NCI-H2227 (cell line): ENCODE data around the gene CENPF.
"Not testable (repeated sequence)": the region's sequence is repeated elsewhere in the genome, so short reads cannot be mapped to it uniquely, and the experiment has no call there.

Source experiments
- DNase-seq: peaks from one replicate; lab custom pipeline; 2025; ENCODE audit not compliant: unreplicated experiment; lab: John Stamatoyannopoulos, UW

The CENPF gene, protein sequence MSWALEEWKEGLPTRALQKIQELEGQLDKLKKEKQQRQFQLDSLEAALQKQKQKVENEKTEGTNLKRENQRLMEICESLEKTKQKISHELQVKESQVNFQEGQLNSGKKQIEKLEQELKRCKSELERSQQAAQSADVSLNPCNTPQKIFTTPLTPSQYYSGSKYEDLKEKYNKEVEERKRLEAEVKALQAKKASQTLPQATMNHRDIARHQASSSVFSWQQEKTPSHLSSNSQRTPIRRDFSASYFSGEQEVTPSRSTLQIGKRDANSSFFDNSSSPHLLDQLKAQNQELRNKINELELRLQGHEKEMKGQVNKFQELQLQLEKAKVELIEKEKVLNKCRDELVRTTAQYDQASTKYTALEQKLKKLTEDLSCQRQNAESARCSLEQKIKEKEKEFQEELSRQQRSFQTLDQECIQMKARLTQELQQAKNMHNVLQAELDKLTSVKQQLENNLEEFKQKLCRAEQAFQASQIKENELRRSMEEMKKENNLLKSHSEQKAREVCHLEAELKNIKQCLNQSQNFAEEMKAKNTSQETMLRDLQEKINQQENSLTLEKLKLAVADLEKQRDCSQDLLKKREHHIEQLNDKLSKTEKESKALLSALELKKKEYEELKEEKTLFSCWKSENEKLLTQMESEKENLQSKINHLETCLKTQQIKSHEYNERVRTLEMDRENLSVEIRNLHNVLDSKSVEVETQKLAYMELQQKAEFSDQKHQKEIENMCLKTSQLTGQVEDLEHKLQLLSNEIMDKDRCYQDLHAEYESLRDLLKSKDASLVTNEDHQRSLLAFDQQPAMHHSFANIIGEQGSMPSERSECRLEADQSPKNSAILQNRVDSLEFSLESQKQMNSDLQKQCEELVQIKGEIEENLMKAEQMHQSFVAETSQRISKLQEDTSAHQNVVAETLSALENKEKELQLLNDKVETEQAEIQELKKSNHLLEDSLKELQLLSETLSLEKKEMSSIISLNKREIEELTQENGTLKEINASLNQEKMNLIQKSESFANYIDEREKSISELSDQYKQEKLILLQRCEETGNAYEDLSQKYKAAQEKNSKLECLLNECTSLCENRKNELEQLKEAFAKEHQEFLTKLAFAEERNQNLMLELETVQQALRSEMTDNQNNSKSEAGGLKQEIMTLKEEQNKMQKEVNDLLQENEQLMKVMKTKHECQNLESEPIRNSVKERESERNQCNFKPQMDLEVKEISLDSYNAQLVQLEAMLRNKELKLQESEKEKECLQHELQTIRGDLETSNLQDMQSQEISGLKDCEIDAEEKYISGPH (N-terminal part only)

DNA sequence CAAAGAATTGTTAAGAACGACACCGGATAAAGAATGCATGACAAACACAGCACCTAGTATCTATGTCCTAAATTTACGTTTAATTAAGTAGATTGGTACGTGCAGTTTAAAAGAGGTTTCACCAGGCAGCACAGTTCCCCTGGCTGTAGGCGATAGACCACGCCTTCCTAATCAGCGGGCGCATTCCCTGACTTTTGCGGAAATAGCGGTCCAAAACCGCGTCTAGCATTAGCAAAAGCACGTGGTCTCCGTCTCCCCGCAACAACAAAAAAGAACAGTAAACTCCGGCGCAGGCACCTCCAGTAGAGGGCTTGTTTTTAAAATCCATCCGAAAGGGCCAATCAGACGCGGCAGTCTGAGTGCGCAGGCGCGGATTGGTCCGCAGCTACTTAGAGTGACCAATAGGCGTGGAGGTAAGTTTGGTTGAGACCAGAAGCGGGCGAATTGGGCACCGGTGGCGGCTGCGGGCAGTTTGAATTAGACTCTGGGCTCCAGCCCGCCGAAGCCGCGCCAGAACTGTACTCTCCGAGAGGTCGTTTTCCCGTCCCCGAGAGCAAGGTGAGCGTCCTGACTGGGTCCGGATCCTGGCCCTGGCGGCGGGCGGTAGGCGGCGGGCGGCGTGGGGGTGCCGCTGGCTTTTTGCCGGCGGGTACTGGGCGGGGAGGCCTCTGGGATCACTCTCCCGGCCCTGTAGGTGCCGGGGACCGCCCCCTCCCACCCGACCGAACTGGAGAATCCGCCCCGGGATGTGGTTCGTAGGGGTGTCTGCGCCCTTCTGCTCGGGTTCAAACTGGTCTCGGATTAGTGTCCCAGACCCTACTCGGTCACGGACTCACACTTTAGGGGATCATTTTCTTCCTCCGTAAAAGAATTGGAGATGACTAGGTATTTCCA, at the start of gene CENPF:
Gene CENPF, plus strand, starts transcription at position 432 of the 894 bp plus-strand sequence. CDS start 10,560 bp downstream, outside the sequence.
- peak; percentile 99 for DNase-seq

DNA sequence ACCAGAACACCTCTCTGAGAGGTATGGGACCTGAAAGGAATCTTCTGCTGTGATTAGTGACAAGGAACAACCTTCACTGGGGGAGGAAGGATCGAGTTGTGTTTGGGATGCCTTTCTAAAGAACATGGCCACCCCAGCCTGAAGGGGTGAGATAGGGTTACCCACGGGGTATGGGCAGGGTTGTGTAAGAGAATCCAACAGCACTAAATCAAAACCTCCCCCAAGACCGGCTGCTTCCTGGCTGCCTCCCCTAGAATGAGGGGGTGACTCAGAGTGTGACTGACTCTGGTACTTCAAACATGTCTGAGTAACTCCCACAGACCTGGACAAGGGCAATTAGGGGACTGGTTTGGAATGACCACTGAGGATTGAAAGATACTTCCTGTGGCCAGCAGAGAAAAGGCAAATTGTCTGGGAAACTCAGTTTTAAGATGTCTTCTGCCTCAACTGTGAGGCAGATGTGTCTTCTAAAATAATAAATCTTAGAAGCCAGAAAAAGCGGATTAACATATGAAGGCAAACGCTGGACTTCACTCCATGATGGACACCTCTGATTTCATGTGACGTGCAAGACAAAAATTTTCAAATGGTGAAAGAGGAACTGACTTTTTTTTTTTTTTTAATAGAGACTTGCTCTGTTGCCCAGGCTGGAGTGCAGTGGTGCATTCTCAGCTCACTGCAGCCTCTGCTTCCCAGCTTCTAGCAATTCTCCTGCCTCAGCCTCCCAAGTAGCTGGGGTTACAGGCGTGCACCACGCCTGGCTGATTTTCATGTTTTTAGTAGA, 44.9 kb upstream of the CENPF start:
- no peak for DNase-seq

DNA sequence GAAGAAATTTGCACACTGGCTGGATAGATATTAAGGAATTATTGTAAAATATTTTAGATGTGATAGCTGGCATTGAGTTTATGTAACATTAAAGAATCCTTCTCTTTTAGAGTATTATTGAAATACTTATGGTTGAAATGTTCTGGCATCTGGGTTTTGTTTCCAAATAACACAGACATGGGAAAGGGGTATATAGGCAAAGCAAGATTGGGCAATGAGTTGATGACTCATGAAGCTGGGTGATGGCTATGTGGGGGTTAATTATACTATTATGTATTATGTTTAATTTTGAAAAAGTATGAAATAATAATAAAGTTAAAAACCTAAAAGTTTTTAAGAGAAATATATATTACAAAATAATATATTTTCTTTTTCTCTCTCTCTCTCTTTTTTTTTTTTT, 39.1 kb upstream of the CENPF start:
- DNase-seq, result no peak

DNA sequence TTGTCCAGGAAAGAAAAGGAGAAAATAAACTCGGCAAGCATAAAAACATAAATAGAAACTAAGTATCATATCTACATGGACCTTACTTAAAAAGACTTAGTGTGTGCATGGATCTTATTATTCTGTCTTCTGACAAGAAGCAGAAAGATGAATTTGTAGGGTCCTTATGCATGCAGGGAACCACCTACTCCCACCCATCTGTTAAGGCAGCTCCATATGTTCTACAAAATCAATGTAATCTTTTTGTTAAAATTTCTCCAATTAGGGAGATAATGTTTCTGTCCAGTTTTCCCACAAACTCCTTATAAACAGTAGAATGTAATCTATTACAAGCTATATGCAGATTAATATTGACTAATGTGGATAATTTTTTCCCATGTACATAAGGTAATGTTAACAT, 37.7 kb upstream of the CENPF start:
- no peak for DNase-seq

DNA sequence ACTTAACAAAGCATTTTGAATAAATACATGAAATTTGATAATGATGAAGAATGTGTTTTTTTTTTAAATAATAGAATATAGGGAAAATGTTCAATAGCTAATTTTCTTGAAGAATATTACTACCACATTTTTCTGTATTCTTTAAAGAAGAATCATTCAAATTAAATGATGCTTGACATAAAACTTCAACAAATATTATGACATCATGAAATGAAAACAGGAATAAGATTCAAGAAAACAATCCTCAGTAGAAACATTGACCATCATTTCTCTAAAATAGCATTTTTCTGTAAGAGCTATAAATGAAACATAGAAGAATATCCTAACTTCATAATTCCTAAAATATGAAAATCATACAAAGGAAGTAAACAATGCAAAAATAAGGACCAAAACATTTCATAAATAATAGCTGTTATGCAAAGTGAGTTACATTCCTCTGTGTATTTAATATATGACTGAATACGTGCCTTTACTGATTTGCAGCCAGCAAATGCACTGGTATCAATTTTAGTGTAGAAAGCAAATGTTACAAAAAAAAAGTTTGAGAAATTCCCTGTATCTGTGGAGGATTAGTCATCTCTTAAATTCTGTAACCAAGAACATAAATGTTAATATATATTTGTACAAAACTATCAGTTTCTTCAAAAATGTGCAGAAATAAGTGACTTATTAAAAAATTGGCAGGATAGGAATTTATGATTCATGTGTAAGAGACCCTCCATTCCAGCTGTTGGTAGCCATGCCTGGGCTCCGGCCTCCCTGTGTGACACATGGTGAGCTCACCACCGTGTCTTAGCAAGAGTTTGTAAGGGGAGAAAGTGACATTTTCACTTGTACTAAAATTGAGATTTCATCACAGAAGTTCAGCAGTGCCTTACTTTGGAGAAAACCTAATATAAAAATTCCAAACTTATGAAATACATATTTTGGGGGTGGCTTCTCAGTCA, 36.6 kb upstream of the CENPF start:
- no peak for DNase-seq

DNA sequence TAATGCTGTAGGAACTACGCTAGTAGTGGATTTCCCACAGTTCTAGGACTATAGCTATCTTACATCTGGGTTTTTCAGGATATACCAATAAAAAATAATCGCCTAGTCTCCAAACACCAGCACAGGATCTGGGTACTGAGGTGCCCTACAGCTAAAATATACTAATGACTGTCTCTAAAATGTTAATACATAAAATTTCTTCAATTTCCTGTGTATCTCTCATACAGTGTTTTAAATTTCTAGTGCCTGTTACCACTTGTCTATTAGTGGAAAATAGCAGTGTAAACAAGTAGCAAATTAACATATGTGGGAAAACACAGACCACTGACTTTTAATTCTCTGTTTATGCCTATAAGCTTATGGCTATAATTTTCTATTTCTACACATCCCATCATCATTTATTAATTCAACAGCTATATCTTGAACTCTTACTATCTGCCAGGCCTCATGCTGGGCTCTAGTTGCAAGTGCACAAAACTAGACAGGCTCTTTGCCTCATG, 35.5 kb upstream of the CENPF start:
- no peak for DNase-seq

DNA sequence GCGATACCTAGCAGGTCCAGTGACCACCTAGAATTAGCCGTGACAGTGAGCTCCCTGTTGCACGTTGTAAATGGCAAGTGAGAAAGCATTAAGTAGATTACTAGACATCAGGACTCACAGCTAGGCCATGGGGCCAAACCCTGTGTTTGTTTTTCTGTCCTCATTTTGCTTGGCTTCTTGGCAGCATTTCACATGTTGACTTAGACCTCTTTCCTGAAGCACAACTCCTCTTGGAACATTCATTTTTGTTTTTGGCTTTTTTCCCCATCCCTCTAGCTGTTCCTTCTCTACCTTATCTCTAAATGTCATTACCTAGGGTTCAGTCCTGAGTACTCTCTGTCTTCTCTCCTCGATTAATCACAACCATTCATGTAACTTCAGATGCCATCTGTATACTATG, 34.7 kb upstream of the CENPF start:
- no peak for DNase-seq

DNA sequence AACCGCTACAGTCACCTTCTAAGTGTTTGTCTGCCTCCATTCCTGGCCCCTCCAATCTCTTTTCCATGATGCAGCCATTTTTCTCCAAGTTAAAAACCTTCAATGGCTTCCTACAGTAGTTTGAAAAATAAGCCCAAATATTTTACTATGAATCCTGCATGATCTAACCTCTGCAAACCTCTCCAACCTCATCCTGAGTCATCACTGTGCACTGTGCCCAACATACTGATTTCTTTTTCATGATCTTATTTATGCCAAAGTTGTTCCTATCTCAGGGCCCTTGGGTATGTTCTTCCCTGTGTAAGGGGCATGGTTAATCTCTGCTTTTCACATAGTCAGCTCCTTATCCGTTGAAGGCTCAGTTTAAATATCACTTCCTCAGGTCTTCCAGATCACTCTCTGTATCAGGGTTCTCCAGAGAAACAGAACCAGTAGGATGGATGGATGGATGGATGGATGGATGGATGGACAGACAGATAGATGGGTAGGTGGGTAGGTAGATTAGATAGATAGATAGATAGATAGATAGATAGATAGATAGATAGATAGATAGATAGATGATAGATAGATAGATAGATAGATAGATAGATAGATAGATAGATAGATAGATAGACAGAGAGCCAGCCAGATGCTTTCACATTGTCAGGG, 33.5 kb upstream of the CENPF start:
- DNase-seq, result no peak

DNA sequence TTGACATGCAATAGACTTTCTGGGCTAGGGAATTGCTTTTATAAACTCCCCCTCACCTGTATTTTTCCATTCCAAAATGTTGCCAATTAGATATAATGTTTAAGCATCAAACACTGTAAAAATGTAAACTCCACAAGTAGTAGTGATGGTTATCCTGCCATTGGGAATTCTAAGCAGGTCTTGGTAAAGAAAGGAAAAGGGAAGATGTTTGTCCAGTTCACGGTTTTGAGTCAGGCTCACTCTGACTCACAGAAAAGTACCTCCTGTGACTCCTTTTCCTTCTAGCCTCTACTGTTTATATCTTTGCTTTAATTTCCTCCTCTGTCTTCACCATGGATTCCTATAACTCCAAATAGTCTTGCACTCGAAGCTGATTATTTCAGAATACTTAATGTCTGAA, 32.6 kb upstream of the CENPF start:
- DNase-seq, result no peak

DNA sequence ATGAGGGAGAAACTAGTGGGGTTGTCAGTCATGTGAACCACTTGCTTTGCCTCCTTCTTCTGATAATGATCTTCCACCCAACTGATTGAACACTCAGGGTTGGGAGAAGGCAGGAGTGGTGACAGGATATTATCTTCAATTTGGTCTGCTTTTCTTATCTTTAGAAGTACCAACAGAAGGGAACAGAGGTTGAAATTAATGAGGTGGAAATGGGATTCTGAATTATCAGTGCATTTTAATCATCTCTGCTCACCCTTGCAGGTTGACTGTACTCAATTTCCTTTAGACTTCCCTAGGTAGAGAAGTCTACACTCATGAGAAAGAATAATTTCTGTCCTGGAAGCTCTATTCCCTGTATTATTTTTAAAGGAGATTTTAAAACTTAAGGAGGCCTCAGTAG, 31.7 kb upstream of the CENPF start:
- DNase-seq, result no peak

DNA sequence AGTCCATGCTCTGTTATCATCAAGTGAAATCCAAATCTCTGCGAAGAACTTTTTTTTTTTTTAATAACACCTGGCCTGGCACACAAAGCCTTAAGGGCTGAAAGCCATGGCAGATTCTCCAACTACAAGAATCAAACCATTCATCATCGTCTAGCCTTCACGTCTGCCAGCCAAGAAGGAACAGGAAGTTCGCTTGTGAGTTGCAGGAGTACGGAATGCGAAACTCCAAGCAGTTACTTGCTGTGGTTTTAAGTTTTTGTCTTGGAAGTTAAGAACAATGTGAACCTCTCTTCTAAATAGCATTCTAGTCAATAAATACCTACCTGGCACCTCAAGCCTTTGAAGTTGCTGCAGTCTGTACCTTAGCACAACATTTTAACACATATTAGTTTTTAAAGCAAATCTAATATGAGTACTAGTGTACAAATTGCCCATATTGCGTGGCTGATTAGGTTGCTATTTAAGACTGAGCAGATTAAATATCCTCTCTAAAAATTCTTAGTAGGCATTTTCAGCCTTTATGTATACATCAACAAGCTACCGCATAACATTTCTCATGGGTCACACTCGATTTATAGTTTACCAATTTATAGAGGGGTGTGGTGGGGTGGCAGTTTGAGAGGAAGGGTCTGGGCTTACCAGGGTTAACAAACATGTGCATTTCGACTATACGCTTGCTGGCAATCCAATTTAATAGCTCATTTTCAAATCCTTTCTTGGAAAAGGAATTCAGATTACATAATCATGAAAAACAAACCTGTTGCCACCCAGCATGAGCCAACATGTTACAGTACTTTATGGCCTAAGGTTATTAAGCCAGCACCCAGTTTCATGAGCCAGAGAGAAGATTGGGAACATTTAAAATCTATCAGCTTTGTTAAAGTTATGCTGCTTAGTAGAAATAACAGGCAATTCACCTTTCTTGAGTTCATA, 29.3 kb upstream of the CENPF start:
- DNase-seq, result no peak

DNA sequence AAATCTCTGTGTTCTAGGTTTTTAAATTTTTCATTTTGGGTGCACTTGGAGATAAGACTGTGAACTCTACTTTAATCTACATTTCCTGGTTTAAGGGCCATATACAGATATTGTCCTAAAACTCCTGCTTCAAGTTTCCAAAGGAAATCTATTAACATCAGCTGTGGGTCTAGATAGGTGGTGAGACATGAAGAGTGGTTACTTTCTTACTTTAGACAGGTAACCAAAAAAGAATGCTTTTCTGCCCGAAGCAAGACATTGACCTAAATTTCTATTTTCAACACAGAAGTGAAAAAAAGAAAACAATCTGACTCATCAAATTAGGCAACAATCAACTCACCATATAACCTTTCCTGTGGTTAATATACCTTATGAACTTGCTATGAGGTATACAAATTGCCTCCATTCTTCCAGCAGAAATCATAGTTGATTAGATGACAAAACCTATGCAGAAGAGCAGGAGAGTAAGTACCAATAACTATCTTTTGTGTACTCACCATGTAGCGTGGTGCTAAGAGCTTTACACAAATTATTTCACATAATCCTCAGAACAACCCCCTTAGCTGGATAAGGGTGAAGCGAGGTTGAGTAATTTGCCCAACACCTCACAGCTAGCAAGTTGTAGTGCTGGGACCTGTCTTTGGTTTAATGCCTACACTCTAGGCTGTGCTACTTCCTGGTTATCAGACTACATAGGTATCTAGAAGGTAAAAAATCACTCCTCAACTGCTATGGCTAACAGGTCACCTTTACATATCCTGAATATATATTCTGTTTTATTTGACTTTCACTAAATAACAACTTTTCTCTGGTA, 28.2 kb upstream of the CENPF start:
- no peak for DNase-seq

DNA sequence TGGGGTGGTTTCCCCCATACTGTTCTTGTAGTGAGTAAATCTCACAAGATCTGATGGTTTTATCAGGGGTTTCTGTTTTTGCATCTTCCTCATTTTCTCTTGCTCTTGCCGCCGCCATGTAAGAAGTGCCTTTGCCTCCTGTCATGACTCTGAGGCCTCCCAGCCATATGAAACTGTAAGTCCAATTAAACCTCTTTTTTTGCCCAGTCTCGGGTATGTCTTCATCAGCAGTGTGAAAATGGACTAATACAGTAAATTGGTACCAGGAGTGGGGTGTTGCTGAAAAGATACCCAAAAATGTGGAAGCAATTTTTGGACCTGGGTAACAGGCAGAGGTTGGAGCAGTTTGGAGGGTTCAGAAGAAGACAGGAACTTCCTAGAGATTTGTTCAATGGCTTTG, 26.9 kb upstream of the CENPF start:
- not testable (repeated sequence) for DNase-seq

DNA sequence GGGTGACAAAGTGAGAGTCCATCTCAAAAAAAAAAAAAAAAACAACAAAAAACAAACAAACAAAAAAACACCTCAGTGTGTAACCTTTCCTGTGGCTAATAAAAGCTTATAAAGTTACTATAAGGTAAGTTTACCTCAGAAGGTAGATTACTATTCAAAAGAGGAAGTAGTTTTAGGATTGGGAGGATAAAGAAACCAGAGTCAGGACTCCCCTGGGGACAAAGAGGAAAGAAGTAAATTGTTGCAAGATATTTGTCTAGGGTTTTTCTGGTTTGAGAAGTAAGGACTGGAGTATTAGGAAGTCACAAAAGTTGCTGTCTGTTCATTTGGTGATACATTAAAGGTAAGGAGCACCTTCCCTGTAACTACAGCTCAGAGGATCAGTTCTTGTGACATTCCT, 23.8 kb upstream of the CENPF start:
- no peak for DNase-seq

DNA sequence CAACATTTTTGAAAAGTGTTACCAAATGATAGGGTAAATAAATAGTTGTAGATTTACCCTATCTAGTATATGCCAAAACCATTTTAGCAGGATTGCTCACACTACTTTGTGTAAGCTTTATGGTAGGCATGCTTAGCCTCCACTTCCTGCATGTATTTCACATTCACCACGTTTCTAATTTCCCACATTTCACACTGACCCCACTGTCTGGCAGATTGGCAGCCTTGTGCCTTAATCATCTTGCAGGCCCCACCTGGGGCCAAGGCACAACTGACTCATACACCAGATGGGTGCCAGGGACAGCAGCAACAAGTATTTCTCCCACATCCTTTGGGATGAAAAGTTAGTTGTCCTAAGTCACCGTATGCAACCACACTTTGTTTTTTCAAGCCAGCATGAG, 21.2 kb upstream of the CENPF start:
- DNase-seq, result no peak
